Erythroblast (primary cell): ENCODE results near the gene ZNF423.

ENCODE experiments used
- GATA1 ChIP-seq: IDR thresholded peaks from 2 replicates; pipeline ENCODE4 v1.6.1; 2011; ENCODE audit warnings: low read depth, mild to moderate bottlenecking, control low read depth, low read length, moderate library complexity
- POLR2A ChIP-seq: IDR thresholded peaks from 2 replicates; pipeline ENCODE4 v1.6.1; 2011; ENCODE audit warnings: mild to moderate bottlenecking, low read length

GRCh38 chr16:49867796-49868668 lies 12.1 kb upstream of the ZNF423 start:
- TF ChIP-seq POLR2A (no peak), GATA1 (no peak)
